Activated CD8-positive, alpha-beta T cell treated with anti-CD3 and anti-CD28 coated beads for 36 hours (primary cell): ENCODE results near the gene ATRNL1. TPM values are rescaled to one million over a fixed set of nuclear protein-coding genes. Genes with fewer than 3 reads are reported as not detected.

Source experiments
- ATAC-seq: fragments of 200-7000 bp; cut with Tn5 transposase; one replicate; pipeline ENCODE4 v1.10.0; 2021; ENCODE audit warnings: mild to moderate bottlenecking, moderate library complexity
- CTCF ChIA-PET: fragments of 350-600 bp; sonication (Branson Sonifier 250); formaldehyde crosslinking; loops from one replicate; lab custom pipeline; 2021; ENCODE audit warnings: antibody characterized with exemption; lab: Charles Lee
- POLR2A ChIA-PET: fragments of 350-600 bp; sonication (Branson Sonifier 250); formaldehyde crosslinking; loops from one replicate; lab custom pipeline; 2021; ENCODE audit warnings: antibody characterized with exemption; lab: Charles Lee
- DNase-seq: peaks from one replicate; pipeline ENCODE4 v3.0.0-alpha.2; 2020
- H3K27ac Mint-ChIP-seq: one replicate; pipeline ENCODE4 v1.8.0; 2021; ENCODE audit warnings: mild to moderate bottlenecking, mixed read lengths
- H3K27me3 Mint-ChIP-seq: one replicate; pipeline ENCODE4 v1.8.0; 2021; ENCODE audit warnings: mixed read lengths
- H3K36me3 Mint-ChIP-seq: one replicate; pipeline ENCODE4 v1.8.0; 2021; ENCODE audit warnings: low read depth, mixed read lengths
- H3K4me1 Mint-ChIP-seq: one replicate; pipeline ENCODE4 v1.8.0; 2021; ENCODE audit warnings: low read depth, mixed read lengths
- H3K4me3 Mint-ChIP-seq: one replicate; pipeline ENCODE4 v1.8.0; 2021; ENCODE audit warnings: mild to moderate bottlenecking, moderate library complexity, mixed read lengths
- H3K9me3 Mint-ChIP-seq: one replicate; pipeline ENCODE4 v1.8.0; 2021; ENCODE audit warnings: mixed read lengths
- CTCF ChIP-seq: fragments of 200-600 bp; IDR thresholded peaks from one replicate; pipeline ENCODE4 v1.8.0; 2022; ENCODE audit warnings: antibody characterized with exemption, mild to moderate bottlenecking
- intact Hi-C: fragments of 100-400 bp; cut with micrococcal nuclease; formaldehyde crosslinking; loops from one replicate; pipeline ENCODE4 v1.10.0; 2022
- total RNA-seq, 2 experiments: library from RNA; stranded (reverse); gene quantifications; one replicate each; pipeline ENCODE4 v1.2.3, GENCODE V29; 2021

ATRNL1 gene
- total RNA-seq, 2 experiments from 2014 or later = not detected

GRCh38 chr10:115790220-115790619, 697.1 kb downstream of the ATRNL1 start:
- Mint-ChIP-seq H3K9me3 (no peaks in the 10 kb centered on the region), H3K27ac (no peak overlapping the region), H3K36me3 (no peaks in the 10 kb centered on the region), H3K4me1 (no peaks in the 10 kb centered on the region), H3K27me3 (no peaks in the 10 kb centered on the region), H3K4me3 (no peak overlapping the region)
- ChIA-PET CTCF (interaction anchor here (0.9 kb wide), 1 partner anchor 16 kb away, joined by 3 read pairs; no protein-coding TSS in a partner anchor), POLR2A (no interaction called here)
- ATAC-seq = no peak
- intact Hi-C loops = no loop called here
- no peak for DNase-seq
- no peak for TF ChIP-seq CTCF

GRCh38 chr10:115795964-115796363, 702.8 kb downstream of the ATRNL1 start:
- ATAC-seq = no peak
- no peak overlapping the region for H3K4me3 Mint-ChIP-seq
- ChIA-PET CTCF (no interaction called here), POLR2A (no interaction called here)
- H3K9me3 Mint-ChIP-seq = no peaks in the 10 kb centered on the region
- no peak for DNase-seq
- no peak overlapping the region for H3K27ac Mint-ChIP-seq
- no peaks in the 10 kb centered on the region for H3K36me3 Mint-ChIP-seq
- no peaks in the 10 kb centered on the region for H3K27me3 Mint-ChIP-seq
- intact Hi-C loops = loop anchor here (5.0 kb wide), 1 partner anchor 491 kb away; no protein-coding TSS in a partner anchor
- no peak for TF ChIP-seq CTCF
- H3K4me1 Mint-ChIP-seq = no peaks in the 10 kb centered on the region

- H3K4me3 Mint-ChIP-seq = no peak overlapping the region
- H3K4me1 Mint-ChIP-seq = no peaks in the 10 kb centered on the region
- intact Hi-C loops = no loop called here
- H3K36me3 Mint-ChIP-seq = no peaks in the 10 kb centered on the region
- H3K9me3 Mint-ChIP-seq = no peaks in the 10 kb centered on the region
- H3K27ac Mint-ChIP-seq = no peak overlapping the region
- CTCF ChIA-PET = no interaction called here
- ATAC-seq (no peak), DNase-seq (no peak)
- POLR2A ChIA-PET = no interaction called here
- no peaks in the 10 kb centered on the region for H3K27me3 Mint-ChIP-seq
- TF ChIP-seq CTCF = no peak
These were observed 708.3 kb downstream of the ATRNL1 start for GRCh38 chr10:115801457-115801856.

- ChIA-PET POLR2A (no interaction called here), CTCF (no interaction called here)
- Mint-ChIP-seq H3K36me3 (no peaks in the 10 kb centered on the region), H3K27me3 (no peaks in the 10 kb centered on the region), H3K9me3 (no peaks in the 10 kb centered on the region), H3K27ac (no peak overlapping the region), H3K4me3 (no peak overlapping the region), H3K4me1 (no peaks in the 10 kb centered on the region)
- ATAC-seq (no peak), DNase-seq (no peak)
- intact Hi-C loops = no loop called here
- no peak for TF ChIP-seq CTCF
These were observed 708.8 kb downstream of the ATRNL1 start for GRCh38 chr10:115801992-115802391.

- H3K36me3 Mint-ChIP-seq = no peaks in the 10 kb centered on the region
- H3K27ac Mint-ChIP-seq = no peak overlapping the region
- CTCF ChIA-PET = no interaction called here
- TF ChIP-seq CTCF = no peak
- POLR2A ChIA-PET = no interaction called here
- H3K27me3 Mint-ChIP-seq = no peaks in the 10 kb centered on the region
- H3K4me1 Mint-ChIP-seq = no peaks in the 10 kb centered on the region
- intact Hi-C loops = no loop called here
- DNase-seq (no peak), ATAC-seq (no peak)
- H3K4me3 Mint-ChIP-seq = no peak overlapping the region
- H3K9me3 Mint-ChIP-seq = no peaks in the 10 kb centered on the region
These were observed 709.7 kb downstream of the ATRNL1 start for GRCh38 chr10:115802911-115803310.
